Activated T-cell treated with anti-CD3 and anti-CD28 coated beads, Interleukin-2, amount 50 U/mL, for 1 hour (primary cell): Measurements from ENCODE around the gene DGKB.

Experiments used
- DNase-seq: peaks from one replicate; pipeline ENCODE4 v3.0.0-alpha.2; 2020

DGKB gene

DNA sequence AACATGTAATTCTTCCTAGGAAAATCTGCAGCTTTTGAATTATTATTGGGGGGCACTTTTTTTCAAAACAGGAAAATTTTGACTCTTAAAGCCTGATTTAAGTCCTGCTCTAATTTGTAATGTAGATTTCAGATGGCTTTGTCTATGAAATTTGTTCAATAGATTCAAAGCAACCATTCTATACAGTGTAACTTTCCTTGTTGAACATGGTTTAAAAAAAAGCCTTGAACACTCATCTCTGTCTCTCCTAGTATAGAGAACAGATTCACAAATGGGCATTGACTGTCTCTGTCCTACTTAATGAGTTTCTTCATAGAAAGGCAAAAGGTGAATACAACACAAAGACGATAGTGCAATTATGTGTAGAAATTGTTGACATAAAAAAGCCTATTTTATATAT lies 643.7 kb downstream of the DGKB start:
- no peak for DNase-seq

GRCh38 chr7:14258441-14258840 lies 644.1 kb downstream of the DGKB start:
- DNase-seq, result no peak

DNA sequence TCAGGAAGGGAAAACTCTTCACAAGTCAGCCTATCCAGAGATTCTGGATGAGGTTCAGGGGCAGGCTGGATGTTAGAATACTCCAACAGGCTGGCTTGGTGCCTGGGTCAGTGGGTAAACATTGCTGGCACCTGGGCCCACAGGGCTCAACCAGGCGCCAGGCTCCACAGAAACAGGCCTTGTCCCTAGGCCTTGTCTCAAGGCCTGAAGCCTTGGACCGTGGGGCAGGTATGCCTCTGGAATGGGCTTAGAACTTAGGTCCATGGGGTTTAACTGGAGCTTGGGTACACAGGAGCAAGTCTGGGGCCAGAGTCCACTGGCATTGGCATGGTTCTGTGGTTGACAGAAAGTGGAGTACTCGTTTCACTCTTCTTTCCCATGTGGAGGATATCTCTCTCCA lies 650.1 kb downstream of the DGKB start:
- DNase-seq, result no peak

DNA sequence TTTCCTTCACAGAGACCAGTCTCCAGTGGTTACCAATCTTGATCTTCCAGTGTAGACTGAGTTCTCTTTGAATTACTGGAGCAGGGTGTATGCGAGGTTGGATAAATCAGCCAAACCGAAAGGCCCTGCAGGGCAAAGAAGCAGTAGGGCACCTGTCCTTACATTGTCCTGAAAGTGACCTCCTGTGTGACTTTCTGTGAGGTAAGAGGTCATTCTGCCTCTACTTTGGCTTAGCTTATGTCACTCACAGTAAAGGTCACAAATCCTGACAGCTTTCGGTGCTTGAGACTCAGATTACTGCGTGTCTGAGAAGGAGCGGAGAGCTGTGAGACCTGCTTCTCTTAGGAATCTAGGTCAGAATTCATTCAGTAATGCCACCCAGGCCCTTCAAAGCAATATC lies 660.4 kb downstream of the DGKB start:
- no peak for DNase-seq

- no peak for DNase-seq
These were observed 665.7 kb downstream of the DGKB start for GRCh38 chr7:14236834-14237233.

- no peak for DNase-seq
These were observed 667.5 kb downstream of the DGKB start for GRCh38 chr7:14235056-14235455.

DNA sequence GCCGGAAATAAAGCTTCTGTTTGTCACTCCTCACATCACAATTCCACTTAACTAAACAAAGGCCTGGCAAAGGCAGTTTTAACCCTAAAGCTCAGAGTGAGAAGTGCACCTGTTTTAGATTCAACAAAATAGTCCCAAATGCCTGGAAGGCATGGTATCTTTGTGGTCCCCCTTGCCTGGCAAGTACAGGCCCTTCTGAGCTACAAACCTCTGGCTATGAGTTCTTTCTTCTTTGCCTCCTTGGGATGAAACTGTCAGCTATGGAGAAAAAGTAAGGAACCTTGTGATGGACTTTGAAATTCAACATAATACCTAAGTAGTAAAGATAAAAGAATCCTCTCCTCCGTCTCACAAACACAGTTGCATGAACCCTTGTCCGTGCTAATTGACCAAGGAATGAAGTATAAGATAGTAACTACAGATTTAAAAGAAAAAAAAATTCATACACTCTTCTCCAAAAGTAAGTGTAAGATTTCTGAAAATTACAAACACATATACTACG lies 668.6 kb downstream of the DGKB start:
- DNase-seq, result no peak

GRCh38 chr7:14233076-14233867 lies 669.3 kb downstream of the DGKB start:
- no peak for DNase-seq

GRCh38 chr7:14229047-14229446 lies 673.5 kb downstream of the DGKB start:
- no peak for DNase-seq

DNA sequence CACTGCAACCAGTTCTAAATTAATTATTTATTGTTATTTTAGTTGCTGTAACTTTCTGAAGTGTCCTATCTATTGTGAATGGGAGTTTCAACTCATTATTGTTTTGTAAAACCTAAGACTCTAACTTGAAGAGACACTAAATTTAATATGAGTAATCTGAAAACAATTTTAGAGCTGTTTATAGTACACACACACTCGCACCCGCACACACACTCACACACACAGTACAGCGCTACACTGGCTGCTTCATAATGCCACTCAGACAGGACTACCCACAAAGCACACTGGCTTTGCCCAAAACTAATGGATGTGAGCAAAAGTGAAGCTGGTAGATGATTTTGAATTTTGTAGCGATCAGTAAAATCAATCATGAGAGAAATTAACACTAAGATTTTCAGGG lies 674.2 kb downstream of the DGKB start:
- DNase-seq, result no peak

GRCh38 chr7:14226126-14226525 lies 676.4 kb downstream of the DGKB start:
- no peak for DNase-seq

DNA sequence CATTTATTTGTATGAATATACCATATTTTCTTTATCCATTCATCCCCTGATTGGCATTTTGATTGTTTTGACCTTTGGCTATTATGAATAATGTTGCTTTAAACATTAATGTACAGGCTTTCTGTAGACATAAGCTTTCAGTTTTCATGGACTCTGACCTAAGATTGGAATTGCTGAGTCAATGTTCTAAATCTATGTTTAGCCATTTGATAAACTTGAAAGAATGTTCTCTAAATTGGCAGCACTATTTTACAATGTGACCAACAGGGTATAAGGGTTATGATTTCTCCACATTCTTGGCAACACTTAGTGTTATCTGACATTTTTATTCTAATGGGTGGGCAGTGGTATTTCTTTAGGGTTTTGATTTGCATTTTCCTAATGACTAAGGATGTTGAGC lies 683.4 kb downstream of the DGKB start:
- DNase-seq, result no peak

DNA sequence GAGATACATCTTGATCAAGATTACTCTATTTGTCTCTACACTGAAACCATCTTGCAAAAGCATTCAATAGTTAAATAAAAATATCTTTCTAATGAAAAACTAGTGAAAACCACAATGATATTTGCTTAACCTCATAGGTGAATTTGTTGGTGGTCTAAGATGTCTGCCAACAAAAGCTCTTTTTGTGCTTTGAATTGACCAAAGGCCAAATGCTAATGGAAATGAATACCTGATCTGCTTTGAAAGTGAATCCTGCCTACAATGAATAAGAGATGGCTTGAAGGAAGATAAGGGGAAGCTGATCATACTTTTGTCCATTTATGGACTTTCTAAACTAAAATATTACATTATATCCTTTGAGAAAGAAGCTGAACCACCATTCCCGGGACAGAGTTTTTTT lies 684.2 kb downstream of the DGKB start:
- DNase-seq, result no peak

DNA sequence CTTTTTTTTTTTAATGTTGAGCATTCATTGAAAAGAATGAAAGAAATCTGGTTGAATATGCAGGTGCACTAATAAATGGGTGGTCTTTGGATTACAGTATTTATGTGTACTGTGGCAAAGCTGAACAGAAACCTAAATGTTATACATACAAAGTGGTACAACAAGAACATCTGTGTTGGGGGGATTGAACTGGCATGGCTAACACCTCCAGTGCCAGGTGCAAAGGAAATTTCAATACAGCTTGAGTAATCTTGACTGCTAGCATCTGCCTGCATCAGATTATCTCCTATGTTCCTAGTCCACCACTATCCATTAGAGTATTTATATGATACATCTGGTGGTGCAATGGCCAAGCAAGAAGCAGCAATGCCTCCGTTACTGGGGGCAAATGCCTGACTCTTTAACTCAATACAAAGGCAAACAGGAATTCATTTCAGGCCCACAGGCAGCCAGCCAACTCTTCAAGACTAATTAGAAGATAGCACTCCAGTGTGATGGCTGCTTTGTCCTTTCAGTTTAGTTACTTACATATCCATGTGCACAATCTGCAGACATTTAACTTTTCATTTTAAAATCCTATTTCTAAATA lies 692.6 kb downstream of the DGKB start:
- DNase-seq, result no peak

DNA sequence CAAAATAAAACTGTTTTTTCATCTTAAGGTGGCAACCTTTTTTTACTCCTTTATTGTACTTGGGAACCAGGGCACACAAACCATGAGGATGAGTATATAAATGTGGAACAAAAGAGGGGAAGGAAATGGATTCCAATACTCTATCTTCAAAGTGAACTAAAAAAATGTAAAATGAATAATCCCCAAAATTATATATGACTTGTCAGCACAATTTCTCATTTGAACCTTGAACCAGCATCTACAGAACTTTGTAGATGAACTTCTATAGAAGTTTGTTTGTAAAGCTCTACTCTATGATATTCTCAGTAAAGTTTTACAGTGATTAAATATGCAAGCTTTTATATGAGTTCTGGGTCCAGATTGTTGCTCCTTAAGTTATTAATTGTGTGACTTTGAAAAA lies 694.8 kb downstream of the DGKB start:
- DNase-seq, result no peak

DNA sequence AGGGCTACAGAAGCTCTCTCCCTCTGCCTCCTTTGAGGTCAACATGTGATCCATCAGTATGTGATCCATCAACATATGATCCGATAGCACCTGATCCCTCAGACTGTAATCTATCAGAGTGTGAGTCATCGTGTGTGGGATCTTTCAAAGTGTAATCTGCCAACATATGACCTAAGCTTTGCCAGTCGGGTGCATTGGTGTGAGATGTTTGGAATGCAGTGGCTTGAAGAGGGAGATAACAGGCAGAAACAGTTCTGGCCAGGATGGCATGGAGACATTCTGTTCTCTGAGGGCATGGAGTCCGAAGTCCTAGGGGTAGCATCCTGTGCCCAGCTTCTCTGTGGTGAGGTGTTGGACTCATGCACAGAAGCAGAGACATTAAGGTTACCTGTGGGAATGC lies 695.4 kb downstream of the DGKB start:
- no peak for DNase-seq

DNA sequence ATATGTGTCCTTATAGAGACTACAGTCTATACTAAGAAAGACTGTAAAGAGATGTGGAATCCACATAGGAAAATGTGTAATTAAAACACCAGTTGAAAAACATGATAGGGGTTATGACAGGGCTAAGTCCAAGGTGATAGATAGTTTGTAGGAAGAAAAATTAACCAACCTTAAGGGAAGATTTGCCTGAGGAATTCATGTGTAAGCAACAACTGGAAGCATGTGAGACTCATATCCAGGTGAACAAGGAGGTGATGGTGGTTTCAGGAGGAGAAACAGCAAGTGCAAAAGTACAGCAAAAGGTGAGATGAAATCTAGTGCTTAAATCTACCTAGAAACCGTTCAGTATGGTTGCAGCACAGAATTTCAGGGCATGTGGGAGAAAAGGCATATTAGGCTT lies 696.4 kb downstream of the DGKB start:
- no peak for DNase-seq

DNA sequence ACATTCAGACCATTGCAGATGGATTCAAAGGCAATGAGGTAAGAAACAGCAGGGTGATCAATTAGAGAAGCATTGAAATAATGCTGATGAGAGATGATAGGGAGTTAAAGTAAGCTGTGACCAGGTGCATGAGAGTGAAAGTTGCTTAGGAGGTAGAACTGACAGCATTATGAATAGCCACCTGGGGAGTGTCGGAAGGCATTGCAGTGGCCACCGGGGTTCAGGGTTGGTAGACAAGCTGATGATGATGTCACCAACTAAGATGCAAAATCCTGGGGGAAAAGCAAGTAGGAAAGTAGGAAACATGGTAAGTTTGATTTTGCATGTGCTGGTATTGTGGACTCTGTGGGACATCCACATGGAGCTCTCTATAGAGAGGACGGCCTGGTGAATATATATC lies 701.2 kb downstream of the DGKB start:
- no peak for DNase-seq

DNA sequence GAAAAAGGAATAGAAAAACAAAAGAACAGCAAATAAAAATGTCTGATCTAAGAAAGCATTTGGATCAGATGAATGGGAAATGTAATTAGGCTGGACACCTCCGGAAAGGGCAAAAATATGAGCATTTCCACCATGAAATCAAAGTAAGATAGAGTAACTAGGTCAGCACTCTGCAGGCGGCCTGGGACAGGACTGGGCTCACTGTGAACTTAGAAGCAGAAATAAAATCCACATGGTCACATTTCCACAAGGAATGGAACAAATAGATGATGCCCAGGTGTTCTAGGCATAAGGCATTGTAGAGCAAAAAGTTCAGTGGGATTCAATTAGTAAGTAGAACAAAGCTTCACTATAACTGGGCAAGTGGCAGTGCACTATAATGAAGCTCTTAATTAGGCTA lies 703.2 kb downstream of the DGKB start:
- DNase-seq, result no peak

DNA sequence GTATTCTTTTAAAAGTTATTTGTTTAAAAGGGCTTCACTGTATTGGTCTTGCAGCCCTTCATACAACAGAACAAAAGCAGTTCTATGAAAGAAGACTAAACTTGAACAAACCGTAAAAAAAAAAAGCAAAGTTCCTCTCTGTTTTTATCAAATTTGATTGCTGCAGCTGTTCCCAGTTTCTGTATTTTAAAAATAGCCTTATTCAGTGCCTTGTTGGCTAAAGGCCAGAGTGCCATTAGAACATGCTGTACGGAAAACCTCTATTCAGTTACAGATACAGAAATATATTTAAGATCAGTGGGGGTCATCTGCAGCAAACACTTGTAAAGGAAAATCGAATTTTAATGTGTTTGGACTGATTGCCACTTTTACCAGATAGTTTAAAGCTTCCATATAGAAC lies 705.3 kb downstream of the DGKB start:
- DNase-seq, result no peak

GRCh38 chr7:14196555-14196954 lies 706.0 kb downstream of the DGKB start:
- DNase-seq, result no peak

GRCh38 chr7:14195871-14196270 lies 706.7 kb downstream of the DGKB start:
- DNase-seq, result no peak

DNA sequence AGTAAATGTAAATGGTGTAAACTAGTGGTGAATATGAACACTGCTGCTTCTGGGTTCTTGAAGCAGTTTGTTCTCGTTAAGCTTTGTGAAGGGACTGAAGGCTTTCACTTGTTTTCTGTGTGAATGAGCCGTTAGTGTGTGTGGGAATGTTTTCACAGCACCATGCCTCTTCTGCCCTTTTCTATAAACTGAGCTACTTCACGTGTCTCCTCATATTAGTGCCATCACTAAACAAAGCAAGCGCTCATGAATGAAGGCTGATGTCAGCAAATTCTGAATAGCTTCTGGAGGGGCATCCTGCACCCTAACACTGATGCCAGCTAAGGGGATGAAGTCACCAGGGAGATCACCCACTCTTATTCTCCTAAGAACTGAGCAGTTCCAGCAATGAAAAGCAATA lies 707.5 kb downstream of the DGKB start:
- DNase-seq, result no peak

- no peak for DNase-seq
These were observed 710.9 kb downstream of the DGKB start for GRCh38 chr7:14191686-14192098.
